OCI-LY1 (cell line): ENCODE measurements around the gene AP3M1.

Experiments
- CTCF ChIP-seq: fragments of 200-600 bp; sonication (generic), shearing (Covaris generic); IDR thresholded peaks from 2 replicates; pipeline ENCODE4 v1.5.1; 2017; ENCODE audit warnings: mild to moderate bottlenecking, antibody characterized with exemption, low read length, moderate library complexity, mixed read lengths
- EZH2 ChIP-seq: fragments of 200-600 bp; sonication (generic), shearing (Covaris generic); IDR thresholded peaks from 2 replicates; pipeline ENCODE4 v1.8.0; 2017; ENCODE audit warnings: borderline replicate concordance, mixed run types, mild to moderate bottlenecking, antibody characterized with exemption, low read length, moderate library complexity, mixed read lengths

GRCh38 chr10:74153676-74154075, 3.0 kb upstream of the AP3M1 start:
- TF ChIP-seq EZH2 (no peak), CTCF (no peak)
